ENCODE results near the gene NAA40. TPM values are rescaled to one million over a fixed set of nuclear protein-coding genes. Genes with fewer than 3 reads are reported as not detected.

NAA40 gene
- total RNA-seq, 1 donor from 2014 or later: 24.0 TPM

DNA sequence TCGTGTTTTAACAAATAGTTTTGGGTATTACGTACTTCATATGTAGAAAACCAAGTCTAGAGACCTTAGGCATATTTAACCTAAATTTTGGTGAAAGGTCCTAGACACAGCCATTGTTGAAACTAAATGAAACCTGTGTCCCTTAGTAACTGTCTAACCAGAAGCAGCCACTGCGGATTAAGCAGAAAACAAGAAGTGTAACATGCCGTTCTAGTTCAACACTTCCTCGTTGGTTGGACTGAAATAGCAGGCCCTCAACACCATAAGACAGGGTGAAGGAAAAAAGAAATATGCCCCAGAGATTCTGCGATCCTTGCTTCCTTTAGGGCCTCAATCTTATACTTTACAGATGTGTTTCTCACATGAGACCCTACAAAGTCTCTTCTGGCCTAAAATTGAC, 2.0 kb downstream of the NAA40 start:
- no peaks in the 10 kb centered on the region for H3K9me3 Mint-ChIP-seq (ENCODE audit: unreplicated experiment)
- H3K4me3 Mint-ChIP-seq (ENCODE audit: unreplicated experiment): peak overlapping the region; percentile 53
- peaks cover 27% of the 10 kb centered on the region for H3K4me1 Mint-ChIP-seq (ENCODE audit: unreplicated experiment)
- no peaks in the 10 kb centered on the region for H3K27me3 Mint-ChIP-seq (ENCODE audit: unreplicated experiment)
- H3K27ac Mint-ChIP-seq (ENCODE audit: unreplicated experiment): no peak overlapping the region
- TF ChIP-seq, protein P1, sequence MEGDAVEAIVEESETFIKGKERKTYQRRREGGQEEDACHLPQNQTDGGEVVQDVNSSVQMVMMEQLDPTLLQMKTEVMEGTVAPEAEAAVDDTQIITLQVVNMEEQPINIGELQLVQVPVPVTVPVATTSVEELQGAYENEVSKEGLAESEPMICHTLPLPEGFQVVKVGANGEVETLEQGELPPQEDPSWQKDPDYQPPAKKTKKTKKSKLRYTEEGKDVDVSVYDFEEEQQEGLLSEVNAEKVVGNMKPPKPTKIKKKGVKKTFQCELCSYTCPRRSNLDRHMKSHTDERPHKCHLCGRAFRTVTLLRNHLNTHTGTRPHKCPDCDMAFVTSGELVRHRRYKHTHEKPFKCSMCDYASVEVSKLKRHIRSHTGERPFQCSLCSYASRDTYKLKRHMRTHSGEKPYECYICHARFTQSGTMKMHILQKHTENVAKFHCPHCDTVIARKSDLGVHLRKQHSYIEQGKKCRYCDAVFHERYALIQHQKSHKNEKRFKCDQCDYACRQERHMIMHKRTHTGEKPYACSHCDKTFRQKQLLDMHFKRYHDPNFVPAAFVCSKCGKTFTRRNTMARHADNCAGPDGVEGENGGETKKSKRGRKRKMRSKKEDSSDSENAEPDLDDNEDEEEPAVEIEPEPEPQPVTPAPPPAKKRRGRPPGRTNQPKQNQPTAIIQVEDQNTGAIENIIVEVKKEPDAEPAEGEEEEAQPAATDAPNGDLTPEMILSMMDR (IDR thresholded peaks at IDR 0.05): no peak
- no peaks in the 10 kb centered on the region for H3K36me3 Mint-ChIP-seq (ENCODE audit: unreplicated experiment)
- no peak for DNase-seq (ENCODE audit: extremely low spot score, unreplicated experiment)

DNA sequence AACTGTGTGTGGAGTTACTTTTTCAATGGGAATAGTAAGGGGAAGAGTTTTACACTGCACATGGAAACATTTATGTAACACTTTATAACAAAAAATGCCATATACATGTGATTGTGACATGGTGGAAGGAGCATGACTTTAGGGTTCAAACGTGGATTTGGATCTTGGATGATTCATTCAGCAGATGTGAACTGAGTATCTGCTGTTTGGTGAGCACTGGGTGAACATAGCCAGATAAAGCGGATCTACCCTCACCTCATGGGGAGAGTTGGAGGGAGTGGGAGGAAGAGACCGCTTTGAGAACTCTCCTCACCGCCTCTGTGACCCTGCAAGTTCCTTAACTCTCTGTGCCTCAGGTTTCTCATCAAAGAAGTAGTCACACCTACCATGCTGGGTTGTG, 3.1 kb downstream of the NAA40 start:
- no peaks in the 10 kb centered on the region for H3K9me3 Mint-ChIP-seq (ENCODE audit: unreplicated experiment)
- no peak for DNase-seq (ENCODE audit: extremely low spot score, unreplicated experiment)
- no peaks in the 10 kb centered on the region for H3K36me3 Mint-ChIP-seq (ENCODE audit: unreplicated experiment)
- no peaks in the 10 kb centered on the region for H3K27me3 Mint-ChIP-seq (ENCODE audit: unreplicated experiment)
- TF ChIP-seq, protein P1 (IDR thresholded peaks at IDR 0.05): no peak
- no peak overlapping the region for H3K27ac Mint-ChIP-seq (ENCODE audit: unreplicated experiment)
- no peak overlapping the region for H3K4me3 Mint-ChIP-seq (ENCODE audit: unreplicated experiment)
- H3K4me1 Mint-ChIP-seq (ENCODE audit: unreplicated experiment): peaks cover 28% of the 10 kb centered on the region

DNA sequence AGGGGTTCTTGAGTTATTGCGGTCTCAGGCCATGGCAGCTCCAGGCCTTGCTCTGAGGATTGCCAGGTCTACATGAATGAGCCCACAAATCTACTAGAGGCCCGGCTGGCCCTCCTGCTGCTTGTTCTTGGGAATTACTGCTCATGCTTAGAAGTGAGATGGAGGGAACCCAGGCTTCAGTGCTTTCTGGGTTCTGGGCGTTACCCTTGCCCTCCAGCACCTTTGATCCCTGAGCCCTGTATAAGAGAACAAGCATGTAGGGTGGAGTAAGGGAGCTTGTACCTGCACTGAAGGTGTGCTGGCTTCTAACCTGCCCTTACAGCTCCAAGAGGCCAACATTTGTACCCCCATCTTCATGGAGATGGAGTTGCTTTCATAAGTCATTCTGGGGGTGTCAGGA, 4.0 kb downstream of the NAA40 start:
- TF ChIP-seq, protein P1 (IDR thresholded peaks at IDR 0.05): no peak
- Mint-ChIP-seq H3K4me3 (ENCODE audit: unreplicated experiment) (no peak overlapping the region), H3K27ac (ENCODE audit: unreplicated experiment) (no peak overlapping the region), H3K4me1 (ENCODE audit: unreplicated experiment) (peaks cover 28% of the 10 kb centered on the region), H3K36me3 (ENCODE audit: unreplicated experiment) (no peaks in the 10 kb centered on the region), H3K9me3 (ENCODE audit: unreplicated experiment) (no peaks in the 10 kb centered on the region), H3K27me3 (ENCODE audit: unreplicated experiment) (no peaks in the 10 kb centered on the region)
- DNase-seq (ENCODE audit: extremely low spot score, unreplicated experiment): no peak

DNA sequence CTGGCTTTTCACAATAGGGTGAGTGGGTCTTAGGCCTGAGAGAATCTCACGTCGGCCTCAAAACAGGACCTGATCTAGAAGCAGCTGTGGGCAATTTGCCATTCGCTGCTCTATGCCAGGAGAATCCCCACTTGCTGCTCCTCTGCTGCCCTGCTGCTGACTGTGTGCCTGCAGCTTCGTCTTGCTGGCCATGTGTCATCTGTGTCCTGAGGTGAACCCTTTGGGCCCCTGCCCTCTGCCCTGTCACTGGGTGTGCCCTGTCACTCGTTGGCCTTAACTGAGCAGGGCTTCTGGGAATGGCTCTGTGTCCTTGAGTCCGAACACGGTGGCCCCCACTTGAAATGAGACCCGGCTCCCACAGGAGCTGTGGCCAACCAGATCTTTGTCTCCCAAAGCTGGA, 6.2 kb downstream of the NAA40 start:
- peak overlapping the region; percentile 23 for H3K27ac Mint-ChIP-seq (ENCODE audit: unreplicated experiment)
- no peak for DNase-seq (ENCODE audit: extremely low spot score, unreplicated experiment)
- no peak overlapping the region for H3K4me3 Mint-ChIP-seq (ENCODE audit: unreplicated experiment)
- H3K36me3 Mint-ChIP-seq (ENCODE audit: unreplicated experiment): no peaks in the 10 kb centered on the region
- no peaks in the 10 kb centered on the region for H3K9me3 Mint-ChIP-seq (ENCODE audit: unreplicated experiment)
- H3K27me3 Mint-ChIP-seq (ENCODE audit: unreplicated experiment): no peaks in the 10 kb centered on the region
- H3K4me1 Mint-ChIP-seq (ENCODE audit: unreplicated experiment): peaks cover 22% of the 10 kb centered on the region
- TF ChIP-seq, protein P1 (IDR thresholded peaks at IDR 0.05): no peak

DNA sequence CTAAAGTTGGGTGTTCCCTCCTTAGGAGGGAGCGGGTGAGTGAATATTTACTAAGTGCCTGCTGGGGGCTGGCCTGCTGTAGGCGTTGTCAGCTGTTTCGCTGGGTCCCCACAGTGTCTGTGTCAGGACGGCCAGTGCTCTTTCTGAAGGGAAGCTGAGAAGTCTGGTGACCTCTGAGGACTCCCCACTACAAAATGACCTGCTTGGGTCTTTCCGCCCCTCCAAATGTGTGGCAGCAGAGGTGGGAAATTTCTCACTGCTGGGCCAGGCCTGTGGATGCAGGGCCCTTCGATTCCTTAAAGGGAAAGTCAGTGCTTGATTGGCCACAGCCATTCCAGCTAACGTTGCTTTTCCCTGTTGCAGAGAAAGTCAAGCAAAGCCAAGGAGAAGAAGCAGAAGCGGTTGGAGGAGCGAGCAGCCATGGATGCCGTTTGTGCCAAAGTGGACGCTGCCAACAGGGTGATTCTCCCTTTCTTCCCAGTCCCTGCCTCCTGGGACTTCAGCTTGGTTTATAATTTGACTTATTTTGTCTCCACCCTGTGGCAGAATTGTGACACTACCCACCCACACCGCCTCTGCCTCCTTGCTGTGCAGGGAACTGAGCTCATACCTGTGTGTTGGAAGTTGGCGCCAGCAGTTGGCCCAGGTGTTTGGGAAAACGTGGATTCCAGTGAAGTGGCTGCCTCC, 6.8 kb downstream of the NAA40 start:
- DNase-seq (ENCODE audit: extremely low spot score, unreplicated experiment): no peak
- no peaks in the 10 kb centered on the region for H3K27me3 Mint-ChIP-seq (ENCODE audit: unreplicated experiment)
- H3K4me1 Mint-ChIP-seq (ENCODE audit: unreplicated experiment): peaks cover 19% of the 10 kb centered on the region
- H3K4me3 Mint-ChIP-seq (ENCODE audit: unreplicated experiment): no peak overlapping the region
- H3K9me3 Mint-ChIP-seq (ENCODE audit: unreplicated experiment): no peaks in the 10 kb centered on the region
- peak overlapping the region; percentile 31 for H3K27ac Mint-ChIP-seq (ENCODE audit: unreplicated experiment)
- TF ChIP-seq, protein P1 (IDR thresholded peaks at IDR 0.05): peak; percentile 81
- H3K36me3 Mint-ChIP-seq (ENCODE audit: unreplicated experiment): peaks cover 1% of the 10 kb centered on the region

All from osteocyte (in vitro differentiated cells).